ENCODE data around the gene PDLIM7.

The PDLIM7 gene

DNA sequence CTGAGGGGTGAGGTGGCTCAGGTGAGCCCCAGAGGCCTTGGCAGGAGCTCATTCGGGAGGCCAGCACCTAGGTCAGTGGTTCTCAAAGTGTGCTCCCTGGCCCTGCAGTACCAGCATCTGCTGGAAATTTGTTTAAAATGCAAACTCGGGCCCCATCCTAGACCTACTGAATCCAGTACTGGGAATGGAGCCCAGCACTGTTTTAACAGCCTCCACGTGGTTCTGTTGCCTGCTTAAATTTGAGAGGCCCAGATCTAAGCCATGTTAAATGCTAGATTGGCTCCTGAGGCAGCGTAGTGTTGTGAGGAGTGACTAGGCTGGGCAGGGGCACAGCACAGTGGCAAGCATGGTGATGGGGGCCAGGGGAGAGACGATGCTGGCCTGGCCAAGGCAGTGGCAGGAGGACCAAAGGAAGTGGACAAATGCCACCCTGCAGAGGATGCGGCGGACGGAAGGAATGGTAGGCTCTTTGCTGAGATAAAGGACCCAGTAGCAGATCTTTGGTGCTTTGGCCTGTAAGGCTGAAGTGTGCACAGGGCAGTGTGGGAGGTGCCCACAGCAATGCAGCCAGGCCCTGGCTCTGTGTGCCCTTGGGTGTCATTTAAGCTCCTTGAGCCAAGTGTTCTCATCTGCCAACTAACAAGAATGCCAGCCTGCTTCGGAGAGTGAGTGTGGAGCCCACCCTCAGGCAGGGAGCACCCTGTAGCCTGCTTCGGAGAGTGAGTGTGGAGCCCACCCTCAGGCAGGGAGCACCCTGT is 46.6 kb downstream of the PDLIM7 start:
- TF ChIP-seq, protein P1, sequence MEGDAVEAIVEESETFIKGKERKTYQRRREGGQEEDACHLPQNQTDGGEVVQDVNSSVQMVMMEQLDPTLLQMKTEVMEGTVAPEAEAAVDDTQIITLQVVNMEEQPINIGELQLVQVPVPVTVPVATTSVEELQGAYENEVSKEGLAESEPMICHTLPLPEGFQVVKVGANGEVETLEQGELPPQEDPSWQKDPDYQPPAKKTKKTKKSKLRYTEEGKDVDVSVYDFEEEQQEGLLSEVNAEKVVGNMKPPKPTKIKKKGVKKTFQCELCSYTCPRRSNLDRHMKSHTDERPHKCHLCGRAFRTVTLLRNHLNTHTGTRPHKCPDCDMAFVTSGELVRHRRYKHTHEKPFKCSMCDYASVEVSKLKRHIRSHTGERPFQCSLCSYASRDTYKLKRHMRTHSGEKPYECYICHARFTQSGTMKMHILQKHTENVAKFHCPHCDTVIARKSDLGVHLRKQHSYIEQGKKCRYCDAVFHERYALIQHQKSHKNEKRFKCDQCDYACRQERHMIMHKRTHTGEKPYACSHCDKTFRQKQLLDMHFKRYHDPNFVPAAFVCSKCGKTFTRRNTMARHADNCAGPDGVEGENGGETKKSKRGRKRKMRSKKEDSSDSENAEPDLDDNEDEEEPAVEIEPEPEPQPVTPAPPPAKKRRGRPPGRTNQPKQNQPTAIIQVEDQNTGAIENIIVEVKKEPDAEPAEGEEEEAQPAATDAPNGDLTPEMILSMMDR (IDR thresholded peaks at IDR 0.05): no peak
- no peak overlapping the region for H3K4me2 ChIP-seq (ENCODE audit: low read length)
- peaks cover 16% of the 10 kb centered on the region for H3K4me1 ChIP-seq
- no peaks in the 10 kb centered on the region for H3K9me3 ChIP-seq (ENCODE audit: control insufficient read depth, low read length)
- H2AFZ ChIP-seq: no peak overlapping the region
- no peaks in the 10 kb centered on the region for H3K79me2 ChIP-seq
- no peaks in the 10 kb centered on the region for H3K36me3 ChIP-seq (ENCODE audit: control insufficient read depth, insufficient read depth, low read length)
- no peak overlapping the region for H3K27ac ChIP-seq
- no peak overlapping the region for H3K9ac ChIP-seq
- no peak overlapping the region for H3K4me3 ChIP-seq (ENCODE audit: low read depth, low read length)
- peaks cover 4% of the 10 kb centered on the region for H3K27me3 ChIP-seq (ENCODE audit: control insufficient read depth, insufficient read depth, low read length)

DNA sequence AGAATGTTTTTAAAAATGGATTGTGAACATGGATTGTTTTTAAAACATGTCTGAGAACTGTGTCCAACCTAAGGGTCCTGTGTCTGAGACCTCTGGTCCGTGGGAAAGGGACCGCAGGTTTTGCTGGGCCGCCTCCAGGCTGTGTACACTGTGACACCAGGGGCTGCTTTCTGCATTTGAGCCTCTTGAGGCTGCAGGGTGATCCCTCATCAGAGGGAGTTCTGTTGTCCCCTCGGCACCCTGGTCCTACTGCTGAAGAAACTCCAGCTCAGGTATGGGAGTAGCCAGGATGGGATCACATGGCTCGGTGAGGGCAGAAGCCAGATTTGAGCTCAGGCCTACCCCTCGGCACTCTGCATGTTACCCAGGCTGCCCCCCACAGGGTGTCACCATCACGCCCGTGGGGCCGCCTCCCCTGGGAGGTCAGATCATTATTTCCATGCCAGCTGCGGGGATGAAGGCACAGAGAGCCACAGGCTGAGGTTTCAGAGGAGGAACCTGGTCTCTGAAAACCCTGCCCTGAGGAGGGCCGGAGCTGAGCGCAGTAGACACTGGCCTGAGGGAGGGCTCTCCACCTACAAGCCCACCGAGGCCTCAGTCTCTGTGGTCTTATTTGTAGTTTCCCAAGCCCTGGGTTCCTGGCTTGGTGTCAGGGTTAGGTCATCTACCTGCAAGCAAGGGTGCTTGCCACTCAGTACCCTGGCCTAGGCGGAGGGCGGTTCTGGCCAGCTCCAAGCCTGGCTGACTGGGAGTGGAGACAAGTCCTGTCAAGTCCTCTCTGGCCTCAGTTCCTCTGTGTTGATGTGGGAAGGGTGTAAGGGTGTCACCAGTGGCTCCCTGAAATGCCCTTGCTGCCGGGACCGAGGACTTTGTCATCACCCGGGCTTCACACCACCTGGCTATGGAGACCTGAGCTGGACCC is 48.0 kb downstream of the PDLIM7 start:
- Histone ChIP-seq H3K9me3 (ENCODE audit: control insufficient read depth, low read length) (no peaks in the 10 kb centered on the region), H3K27ac (no peak overlapping the region), H3K27me3 (ENCODE audit: control insufficient read depth, insufficient read depth, low read length) (peaks cover 4% of the 10 kb centered on the region), H3K79me2 (no peaks in the 10 kb centered on the region), H3K4me1 (peaks cover 16% of the 10 kb centered on the region), H2AFZ (no peak overlapping the region), H3K4me3 (ENCODE audit: low read depth, low read length) (no peak overlapping the region), H3K36me3 (ENCODE audit: control insufficient read depth, insufficient read depth, low read length) (no peaks in the 10 kb centered on the region), H3K4me2 (ENCODE audit: low read length) (no peak overlapping the region), H3K9ac (no peak overlapping the region)
- TF ChIP-seq, protein P1 (IDR thresholded peaks at IDR 0.05): no peak

DNA sequence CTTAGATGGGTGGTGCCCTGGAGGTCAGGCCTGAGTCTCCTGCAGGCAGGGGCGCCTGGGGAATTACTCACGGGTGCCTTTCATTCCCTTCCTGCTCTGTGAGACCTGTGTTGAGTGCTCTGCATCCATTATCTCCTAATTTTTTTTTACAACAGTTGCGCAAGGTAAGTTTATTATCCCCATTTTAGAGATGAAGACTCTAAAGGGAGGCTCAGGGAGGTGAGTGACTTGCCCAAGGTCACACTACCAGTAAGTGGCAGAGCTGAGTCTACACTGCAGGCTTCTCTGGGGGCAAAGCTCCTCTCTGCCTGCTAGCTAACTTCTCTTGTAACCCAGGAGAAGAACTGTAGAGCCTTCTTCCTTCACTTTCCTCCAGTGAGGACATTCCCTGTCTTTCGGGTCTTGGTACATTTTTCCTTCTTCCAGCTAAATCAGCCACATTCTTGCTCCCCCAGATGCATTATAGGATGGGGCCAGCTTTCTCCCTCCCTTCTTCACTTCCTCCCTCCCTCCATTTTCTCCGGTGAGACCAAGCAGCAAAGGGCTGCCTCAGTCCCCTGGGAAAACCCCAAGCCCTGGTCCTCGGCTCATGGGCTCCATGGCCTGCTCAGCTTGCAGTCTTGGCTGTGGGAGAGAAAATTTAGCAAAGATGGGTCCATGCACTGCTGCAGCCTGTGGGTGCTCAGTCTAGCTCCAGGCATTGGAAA is 49.0 kb downstream of the PDLIM7 start:
- Histone ChIP-seq H3K79me2 (no peaks in the 10 kb centered on the region), H3K9ac (no peak overlapping the region), H3K4me3 (ENCODE audit: low read depth, low read length) (no peak overlapping the region), H3K9me3 (ENCODE audit: control insufficient read depth, low read length) (no peaks in the 10 kb centered on the region), H3K4me1 (peaks cover 8% of the 10 kb centered on the region), H3K36me3 (ENCODE audit: control insufficient read depth, insufficient read depth, low read length) (no peaks in the 10 kb centered on the region), H3K4me2 (ENCODE audit: low read length) (peak overlapping the region; percentile 42), H2AFZ (no peak overlapping the region), H3K27ac (no peak overlapping the region), H3K27me3 (ENCODE audit: control insufficient read depth, insufficient read depth, low read length) (no peaks in the 10 kb centered on the region)
- TF ChIP-seq, protein P1 (IDR thresholded peaks at IDR 0.05): no peak

DNA sequence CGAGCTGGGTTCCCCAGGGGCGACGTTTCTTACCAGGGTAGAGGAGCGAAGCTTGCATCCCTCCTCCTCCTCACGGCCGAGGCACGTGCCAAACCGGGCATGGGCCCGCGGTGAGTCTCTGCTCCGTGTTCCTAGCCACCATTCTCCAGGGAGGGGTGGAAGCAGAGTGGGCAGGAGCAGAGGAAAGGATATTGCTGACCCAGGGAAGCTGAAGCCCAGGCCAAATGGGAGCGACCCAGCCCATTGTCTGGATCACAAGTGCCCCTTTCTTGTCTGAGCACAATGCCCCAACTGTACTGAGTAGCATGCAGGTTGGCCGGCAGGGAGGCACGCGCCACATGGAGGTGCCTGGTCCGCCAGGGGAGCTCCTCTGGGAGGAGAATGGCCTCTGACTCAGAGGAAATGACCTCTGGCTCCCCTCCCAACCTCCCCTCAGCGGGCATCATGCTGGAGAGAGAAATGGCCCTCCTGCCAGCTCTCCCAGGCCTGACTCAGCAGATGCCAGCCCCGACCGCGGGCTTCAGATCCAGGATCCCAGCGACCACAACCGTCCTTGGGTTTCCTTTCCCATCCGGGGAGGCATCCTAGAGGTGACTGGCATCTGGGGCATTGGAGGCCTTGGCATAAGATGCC is 49.7 kb downstream of the PDLIM7 start:
- Histone ChIP-seq H3K79me2 (no peaks in the 10 kb centered on the region), H3K9ac (no peak overlapping the region), H3K27ac (peak overlapping the region; percentile 57), H3K4me2 (ENCODE audit: low read length) (peak overlapping the region; percentile 42), H3K36me3 (ENCODE audit: control insufficient read depth, insufficient read depth, low read length) (no peaks in the 10 kb centered on the region), H3K4me1 (peaks cover 8% of the 10 kb centered on the region), H3K9me3 (ENCODE audit: control insufficient read depth, low read length) (no peaks in the 10 kb centered on the region), H3K27me3 (ENCODE audit: control insufficient read depth, insufficient read depth, low read length) (no peaks in the 10 kb centered on the region), H2AFZ (peak overlapping the region; percentile 73), H3K4me3 (ENCODE audit: low read depth, low read length) (no peak overlapping the region)
- TF ChIP-seq, protein P1 (IDR thresholded peaks at IDR 0.05): no peak
